ENCODE results near the gene MIB2.

MIB2 gene

DNA sequence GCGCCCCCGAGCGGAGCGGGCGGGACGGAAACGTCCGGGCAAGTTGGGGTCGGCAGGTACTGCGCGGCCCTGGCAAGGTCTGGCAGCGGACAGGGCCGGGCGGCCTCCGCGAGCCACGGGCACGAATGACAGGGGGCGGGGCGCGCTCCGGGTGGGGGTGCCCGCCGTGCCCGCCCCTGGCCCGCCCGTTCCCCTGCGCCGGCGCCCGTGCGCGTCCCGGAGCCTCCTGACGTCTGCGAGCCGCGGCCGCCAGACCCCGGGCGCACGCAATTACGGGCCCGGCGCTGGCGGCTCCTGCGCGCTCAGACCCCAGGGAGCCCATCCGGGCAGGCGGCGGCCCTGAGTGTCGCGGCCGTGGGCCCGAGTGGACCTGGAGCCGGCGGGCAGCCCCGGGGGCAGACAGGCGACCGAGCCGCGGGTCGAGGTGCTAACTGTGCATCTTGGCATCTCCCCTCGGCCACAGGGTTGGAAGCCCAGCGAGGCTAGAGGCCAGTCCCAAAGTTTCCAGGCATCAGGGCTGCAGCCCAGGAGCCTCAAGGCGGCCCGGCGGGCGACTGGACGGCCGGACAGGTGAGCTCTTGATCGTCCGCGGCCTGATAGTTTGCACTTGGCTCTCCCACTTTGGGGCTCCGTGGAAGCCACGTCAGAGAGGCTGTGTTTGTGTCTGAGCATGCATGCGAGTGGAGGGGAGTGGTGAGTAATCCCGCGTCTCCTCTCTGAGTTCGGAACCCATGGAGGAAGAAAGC is 918 bp downstream of the MIB2 start:
- DNase-seq, result peak; percentile 62

DNA sequence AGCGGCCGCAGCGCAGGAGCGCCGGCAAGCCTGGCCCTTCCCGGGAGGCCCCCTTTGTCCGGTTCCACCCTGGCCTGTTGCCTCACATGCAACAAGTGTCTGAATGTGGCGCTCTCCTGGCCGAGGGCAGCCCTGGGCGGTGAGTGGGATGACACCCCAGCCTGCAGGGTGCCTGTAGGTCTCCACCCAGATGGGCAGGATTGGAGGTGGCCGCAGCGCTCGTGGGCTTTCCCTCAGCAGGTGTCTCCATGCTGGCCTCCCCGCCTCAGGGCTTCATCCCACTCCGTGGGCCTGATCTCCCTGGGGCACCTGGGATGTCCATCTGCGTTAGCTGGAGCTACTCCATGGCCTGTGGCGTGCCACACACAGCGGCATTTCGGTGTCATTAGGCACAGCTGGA is 1.5 kb downstream of the MIB2 start:
- no peak for DNase-seq

DNA sequence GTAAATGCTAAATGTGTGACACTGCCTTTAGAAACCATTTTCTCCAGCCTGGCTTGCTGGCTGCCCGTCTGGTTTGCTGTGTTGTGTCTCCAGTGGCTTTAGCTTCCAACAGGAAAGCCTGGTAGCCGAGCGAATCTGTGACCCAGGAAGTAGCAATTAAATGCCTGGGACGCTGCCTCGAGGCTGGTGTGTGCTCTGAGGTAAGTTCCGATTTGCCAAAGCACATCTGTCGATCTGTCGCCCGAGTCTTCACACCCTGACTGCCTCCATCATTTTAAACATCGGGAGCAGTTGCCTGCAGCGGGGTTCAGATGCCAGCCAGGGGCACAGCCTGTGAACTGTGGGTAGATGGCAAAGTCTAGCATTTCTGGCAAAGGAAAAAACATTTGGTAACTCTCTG is 2.2 kb downstream of the MIB2 start:
- DNase-seq, result no peak

DNA sequence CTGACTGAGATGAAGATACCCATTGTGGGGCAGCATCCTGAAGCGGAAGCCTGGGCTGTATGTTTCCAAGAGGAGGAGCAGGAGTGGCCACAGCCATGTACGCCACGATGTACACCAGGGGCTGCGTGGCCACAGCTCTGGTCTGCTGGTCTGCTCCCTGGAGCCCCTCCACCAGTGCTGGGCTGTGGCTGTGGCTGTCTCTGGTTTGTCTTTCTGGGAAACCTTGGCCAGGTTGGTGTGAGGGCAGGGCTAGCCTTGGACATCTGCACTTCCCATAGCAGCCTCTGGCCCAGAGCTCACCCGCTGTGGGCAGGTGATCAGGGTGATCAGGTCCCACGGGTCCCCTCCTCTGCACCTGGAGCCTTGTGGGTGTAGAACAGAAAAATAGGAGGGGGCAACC is 2.6 kb downstream of the MIB2 start:
- no peak for DNase-seq

DNA sequence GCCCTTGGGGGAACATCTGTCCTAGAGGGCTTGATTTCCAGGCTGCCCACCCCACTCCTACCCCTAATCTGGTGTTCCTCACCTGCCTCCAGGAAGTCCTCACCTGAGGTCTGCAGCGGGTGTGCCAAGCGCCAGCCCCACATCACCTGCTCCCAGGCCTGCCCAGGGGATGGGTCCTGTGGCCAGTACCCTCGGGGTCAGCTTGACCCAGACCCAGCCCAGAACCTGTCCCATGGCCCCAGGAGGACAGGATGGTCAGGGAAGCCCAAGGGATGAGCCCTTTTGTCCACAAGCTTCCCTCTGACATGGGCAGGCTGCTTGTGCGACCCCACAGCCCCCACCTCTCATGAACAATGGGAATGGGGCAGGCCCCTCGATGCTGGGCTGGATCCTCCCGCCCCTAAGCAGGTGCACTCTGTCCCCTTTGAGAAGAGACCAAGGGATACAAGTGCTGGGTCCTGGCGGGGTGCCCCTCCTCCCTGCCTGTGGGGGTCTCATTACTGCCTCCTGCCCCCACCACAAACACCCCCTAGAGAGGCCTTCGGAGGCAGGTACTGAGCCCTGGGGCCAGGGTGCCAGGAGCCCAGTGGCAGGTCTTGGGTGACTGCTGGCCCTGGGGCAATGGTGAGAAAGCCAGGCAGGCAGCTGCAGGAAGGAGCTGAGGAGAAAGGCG is 3.2 kb downstream of the MIB2 start:
- DNase-seq, result no peak

DNA sequence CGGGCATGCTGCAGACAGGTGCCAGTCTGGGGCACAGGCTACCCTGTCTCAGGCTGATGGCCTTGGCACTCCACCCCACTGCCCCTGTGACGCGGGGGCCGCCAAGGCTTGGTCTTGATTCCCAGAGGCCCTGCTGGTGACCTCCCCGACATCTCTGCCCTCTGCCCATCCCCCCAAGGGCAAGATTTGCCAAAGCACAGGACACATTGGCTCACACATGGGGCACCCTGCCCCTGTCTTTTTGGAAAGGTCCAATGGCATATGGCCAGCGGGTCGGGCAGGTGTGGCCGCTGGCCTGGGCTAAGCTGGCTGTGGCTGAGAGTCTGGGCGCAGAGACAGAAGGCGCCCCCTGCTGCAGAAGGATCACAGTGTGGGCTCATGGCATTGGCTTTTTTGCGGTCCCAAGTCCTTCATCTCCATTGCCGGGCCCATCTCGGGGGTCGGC is 4.6 kb downstream of the MIB2 start:
- DNase-seq, result peak; percentile 48

DNA sequence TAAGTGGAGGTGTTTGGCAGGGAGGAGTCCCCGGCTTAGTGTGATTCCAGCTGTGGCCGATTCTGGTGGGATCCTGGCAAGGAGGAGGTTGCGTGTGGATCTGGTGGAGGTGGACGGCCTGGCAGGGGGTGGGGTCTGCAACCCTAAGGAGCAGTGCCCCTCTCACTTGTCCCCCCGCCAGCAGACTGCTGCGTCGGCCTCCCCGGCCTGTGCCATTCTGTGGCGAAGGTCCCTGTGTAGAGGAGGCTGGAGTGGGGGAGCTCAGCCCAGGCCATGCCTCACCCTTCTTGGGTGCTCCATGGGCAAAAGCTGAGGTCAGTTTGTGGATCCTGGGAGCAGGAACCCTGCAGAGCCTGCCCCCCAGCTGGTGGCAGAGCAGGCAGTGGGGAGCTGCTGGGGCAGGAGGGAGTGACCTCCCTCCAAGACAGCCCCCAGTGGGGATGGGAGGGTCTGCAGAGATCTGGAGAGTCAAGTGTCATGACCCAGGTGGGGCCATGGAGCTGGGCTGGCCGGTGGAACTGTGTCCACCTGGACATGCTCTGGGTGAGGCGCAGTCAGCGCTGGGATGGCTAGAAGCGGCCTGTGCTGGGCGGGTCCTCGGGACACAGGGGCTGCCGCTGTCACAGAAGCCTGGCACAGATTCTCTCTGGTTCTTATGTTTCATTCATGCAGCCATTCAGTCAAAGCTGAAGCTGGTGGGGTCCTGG is 5.3 kb downstream of the MIB2 start:
- DNase-seq, result no peak

DNA sequence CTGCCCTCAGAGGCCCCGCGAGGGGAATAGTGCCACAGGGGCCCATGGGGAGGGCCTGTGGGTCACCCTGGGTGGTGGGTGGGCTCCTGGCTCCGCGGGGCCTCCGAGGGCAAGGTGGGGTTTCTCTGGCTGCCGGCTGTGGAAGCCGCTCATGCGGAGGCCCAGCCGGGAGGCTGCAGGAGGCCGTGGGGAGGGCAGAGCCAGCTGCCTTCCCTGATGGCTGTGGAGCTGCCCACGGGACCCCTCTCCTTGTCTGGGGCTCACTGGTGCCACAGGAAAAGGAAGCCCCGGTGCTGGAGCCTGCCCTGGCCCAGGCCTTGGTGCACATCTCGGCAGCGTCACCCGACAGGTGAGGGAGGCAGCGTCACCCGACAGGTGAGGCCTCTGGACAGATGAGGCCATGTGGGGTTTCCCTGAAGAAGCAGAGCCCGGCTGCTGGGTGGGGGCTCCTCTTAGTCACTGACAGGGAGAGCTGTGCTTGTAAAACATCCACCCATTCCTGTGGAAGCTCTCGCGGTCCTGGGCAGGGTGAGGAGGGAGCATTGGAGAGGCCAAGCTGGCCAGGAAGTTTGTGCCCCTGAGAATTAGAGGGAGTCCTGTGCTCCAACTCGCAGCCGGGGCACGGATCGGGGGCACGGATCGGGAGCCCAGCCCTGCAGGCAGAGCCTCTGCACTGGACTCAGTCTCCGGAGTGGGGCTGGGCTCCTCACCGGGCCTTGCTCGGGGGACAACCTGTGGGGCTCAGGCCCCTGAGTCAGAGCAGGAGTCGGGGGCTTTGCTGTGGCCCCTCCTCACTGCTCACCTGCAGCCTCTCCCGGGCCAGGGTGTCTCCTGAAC is 6.1 kb downstream of the MIB2 start:
- DNase-seq, result no peak

DNA sequence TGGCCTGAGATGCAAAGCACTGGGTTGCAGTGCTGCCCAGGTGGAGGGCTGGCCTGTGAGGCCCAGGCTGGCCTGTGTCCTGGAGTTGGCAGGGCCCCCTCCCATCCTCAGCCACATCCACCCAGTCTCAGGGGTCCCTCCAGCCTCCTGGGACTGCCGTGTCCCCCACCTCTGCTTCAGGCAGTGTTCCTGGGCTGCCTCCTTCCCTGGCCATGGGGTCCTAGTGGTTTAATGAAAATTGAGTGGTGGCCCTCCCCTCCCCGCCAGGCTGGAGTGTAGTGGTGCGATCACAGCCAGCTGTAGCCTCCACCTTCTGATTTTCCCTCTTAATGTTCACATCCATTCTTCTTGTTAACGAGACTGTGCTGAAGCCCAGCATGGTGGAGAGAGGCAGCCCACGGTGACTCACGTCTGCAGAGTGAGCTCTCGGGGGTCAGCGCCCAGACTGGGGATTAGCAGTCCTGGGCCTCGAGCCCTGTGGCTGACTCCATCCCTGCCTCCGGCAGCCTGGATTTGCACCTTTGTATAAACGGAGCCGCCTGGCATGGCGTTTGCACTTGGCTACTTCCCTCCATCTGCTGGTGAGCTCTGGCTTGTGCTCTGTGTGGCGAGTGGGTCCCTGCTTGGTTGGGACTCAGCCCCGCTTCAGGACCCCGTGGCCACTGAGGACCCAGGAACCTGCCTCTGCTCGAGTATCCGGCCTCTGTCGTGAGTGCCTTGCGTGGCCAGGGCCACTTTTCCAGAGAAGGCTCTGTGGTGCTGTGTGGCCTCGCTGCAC is 6.9 kb downstream of the MIB2 start:
- no peak for DNase-seq

DNA sequence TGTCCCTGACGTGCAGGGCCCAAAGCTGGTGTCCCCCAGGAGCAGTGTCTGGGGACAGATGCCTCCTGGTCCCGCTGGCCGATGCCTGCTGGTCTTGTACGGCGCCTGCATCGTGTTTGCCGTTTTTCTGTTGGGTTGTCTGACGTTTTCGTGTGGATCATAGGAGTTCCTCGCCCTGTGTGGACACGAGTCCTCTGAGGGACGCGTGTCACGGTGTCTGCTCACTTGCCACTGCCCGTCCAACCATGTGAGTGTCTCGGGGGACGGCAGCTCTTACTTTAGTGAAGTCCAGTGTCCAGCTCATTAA is 7.4 kb downstream of the MIB2 start:
- DNase-seq, result no peak

DNA sequence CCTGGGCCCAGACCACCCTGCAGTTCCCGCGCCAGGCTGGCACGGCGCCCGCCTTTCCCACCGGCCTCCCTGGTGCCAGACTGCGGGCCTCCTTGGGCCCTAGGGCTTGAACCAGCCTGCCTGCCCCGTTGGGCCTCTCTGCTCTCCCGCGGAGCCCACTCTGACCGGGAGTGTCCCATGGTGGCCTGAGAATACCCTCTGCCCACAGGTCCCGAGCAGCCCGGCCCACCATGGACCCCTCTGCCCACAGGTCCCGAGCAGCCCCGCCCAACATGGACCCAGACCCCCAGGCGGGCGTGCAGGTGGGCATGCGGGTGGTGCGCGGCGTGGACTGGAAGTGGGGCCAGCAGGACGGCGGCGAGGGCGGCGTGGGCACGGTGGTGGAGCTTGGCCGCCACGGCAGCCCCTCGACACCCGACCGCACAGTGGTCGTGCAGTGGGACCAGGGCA is 7.9 kb downstream of the MIB2 start:
- no peak for DNase-seq

DNA sequence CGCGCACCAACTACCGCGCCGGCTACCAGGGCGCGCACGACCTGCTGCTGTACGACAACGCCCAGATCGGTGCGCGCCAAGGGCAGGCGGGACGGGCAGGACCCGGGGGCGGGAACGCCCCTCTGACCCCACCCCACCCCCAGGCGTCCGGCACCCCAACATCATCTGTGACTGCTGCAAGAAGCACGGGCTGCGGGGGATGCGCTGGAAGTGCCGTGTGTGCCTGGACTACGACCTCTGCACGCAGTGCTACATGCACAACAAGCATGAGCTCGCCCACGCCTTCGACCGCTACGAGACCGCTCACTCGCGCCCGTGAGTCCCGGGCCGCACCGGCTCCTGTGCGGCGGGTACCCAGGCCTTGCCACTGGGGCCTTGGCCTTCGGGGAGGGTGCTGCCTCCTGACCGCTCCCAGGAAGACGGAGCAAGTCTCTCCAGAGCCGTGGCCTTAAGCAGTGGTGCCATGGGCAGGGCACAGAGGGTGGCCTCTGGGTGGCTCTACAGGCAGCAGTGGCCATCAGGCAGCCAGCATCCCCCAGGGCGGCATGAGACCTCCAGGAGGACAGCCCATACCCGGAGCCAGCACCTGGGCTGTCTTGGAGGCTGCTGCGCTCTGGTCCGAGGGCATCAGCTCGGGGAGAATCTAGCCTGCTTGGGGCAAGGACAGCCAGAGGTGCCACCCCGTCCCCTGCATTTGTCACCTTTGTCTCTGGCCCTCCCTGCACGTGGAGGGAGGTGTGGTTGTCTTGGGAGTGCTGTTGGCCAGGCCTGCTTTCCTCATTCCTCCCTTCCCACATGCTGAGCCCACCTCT is 8.5 kb downstream of the MIB2 start:
- no peak for DNase-seq

DNA sequence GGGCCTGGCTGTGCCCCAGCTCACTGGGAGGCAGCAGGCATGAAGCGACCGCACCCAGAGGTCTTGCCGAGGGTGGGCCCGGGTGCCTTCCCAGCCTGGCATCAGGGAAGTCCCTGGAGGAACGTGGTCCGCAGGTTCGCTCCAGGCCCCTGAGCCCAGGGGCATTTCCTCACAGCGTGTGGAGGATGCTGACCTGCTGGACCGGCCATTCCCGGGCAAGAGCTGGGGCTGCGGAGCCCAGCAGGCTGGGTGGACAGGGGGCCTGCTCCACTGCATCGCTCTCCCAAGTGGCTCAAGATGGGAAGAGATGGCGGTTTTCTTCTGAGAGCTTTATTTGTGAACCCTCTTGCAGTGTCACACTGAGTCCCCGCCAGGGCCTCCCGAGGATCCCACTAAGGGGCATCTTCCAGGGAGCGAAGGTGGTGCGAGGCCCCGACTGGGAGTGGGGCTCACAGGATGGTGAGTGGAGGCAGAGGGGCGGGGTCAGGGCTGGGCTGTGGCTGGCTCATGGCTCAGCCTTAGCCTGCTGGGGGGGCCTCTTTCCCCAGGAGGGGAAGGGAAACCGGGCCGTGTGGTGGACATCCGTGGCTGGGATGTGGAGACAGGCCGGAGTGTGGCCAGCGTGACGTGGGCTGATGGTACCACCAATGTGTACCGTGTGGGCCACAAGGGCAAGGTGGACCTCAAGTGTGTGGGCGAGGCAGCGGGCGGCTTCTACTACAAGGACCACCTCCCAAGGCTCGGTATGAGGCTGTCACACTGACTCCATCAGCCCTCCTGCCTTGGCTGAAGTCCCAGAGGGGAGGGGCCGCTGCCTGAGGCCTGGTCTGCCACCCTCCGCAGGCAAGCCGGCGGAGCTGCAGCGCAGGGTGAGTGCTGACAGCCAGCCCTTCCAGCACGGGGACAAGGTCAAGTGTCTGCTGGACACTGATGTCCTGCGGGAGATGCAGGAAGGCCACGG is 9.4 kb downstream of the MIB2 start:
- peak; percentile 50 for DNase-seq

DNA sequence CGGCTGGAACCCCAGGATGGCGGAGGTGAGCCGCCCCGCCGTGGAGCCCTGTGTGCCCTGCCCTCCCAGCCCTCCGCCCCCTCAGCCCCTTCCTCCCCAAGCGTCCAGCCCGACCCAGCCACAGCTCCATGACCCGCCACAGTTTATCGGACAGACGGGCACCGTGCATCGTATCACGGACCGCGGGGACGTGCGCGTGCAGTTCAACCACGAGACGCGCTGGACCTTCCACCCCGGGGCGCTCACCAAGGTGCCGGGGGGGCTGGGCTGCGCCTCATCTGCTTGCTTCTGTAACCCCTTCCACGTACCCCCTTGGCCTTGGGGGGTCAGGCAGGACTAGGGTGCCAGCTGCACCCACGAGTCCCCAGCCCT is 10.1 kb downstream of the MIB2 start:
- no peak for DNase-seq

DNA sequence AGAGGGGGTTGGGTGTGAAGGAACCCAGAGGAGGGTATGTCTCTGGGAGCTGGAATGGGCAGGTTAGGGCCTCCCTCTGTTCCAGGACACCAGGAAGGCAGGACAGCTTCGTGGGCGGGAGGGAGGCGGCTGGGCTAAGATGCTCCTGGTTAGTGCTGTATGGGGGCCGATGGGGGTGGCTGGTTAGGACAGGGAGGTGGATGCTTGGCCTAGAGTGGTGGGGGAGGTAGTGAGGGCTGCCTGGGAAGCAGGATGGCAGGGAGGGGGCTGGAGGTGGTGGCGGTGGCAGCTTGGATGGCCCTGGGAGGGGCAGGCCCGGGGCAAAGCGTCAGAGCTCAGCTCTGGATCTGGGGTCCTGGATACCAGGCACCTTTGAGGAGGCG is 10.5 kb downstream of the MIB2 start:
- DNase-seq, result no peak

DNA sequence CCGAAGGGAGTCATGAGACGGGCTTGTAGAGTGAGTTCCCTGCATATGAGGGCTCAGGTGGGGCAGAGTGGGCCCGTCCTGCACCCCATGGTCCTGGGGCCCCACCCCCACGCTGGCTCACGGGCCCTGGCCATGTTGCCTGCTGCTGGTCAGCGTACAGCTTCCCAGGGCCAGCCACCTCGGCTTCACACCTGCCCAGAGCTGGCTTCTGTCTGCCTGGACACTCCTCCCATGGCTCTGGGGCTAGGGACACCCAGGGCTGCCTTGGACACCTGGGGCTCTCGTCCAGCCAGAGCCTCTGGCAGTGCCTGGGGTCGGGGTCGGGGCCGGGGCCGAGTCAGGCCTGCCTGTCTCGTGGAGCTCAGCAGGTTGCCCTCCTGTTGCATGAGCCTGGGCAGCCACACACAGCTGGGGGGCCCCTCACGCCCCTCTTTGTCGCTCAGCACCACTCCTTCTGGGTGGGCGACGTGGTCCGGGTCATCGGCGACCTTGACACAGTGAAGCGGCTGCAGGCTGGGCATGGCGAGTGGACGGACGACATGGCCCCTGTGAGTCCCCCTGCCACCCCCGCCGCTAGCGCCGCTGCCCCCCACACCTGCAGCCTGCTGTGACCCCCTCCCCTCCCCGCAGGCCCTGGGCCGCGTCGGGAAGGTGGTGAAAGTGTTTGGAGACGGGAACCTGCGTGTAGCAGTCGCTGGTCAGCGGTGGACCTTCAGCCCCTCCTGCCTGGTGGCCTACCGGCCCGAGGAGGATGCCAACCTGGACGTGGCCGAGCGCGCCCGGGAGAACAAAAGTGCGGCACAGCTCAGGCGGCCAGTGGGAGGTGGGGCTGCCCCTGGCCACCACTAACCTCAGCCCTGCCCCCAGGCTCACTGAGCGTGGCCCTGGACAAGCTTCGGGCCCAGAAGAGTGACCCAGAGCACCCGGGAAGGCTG is 11.2 kb downstream of the MIB2 start:
- no peak for DNase-seq

DNA sequence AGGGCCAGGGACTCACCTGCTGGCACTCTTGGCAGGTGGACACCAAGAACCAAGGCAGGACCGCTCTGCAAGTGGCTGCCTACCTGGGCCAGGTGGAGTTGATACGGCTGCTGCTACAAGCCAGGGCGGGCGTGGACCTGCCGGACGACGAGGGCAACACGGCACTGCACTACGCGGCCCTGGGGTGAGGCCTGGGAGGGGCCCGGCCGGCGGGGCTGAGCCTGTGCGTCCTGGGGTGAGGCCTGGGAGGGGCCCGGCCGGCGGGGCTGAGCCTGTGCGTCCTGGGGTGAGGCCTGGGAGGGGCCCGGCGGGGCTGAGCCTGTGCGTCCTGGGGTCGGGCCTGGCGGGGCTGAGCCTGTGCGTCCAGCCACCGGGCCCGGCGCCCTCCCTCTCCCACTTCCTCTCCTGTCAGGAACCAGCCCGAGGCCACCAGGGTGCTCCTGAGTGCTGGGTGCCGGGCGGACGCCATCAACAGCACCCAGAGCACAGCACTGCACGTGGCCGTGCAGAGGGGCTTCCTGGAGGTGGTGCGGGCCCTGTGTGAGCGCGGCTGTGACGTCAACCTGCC is 12.0 kb downstream of the MIB2 start:
- DNase-seq, result peak; percentile 36

DNA sequence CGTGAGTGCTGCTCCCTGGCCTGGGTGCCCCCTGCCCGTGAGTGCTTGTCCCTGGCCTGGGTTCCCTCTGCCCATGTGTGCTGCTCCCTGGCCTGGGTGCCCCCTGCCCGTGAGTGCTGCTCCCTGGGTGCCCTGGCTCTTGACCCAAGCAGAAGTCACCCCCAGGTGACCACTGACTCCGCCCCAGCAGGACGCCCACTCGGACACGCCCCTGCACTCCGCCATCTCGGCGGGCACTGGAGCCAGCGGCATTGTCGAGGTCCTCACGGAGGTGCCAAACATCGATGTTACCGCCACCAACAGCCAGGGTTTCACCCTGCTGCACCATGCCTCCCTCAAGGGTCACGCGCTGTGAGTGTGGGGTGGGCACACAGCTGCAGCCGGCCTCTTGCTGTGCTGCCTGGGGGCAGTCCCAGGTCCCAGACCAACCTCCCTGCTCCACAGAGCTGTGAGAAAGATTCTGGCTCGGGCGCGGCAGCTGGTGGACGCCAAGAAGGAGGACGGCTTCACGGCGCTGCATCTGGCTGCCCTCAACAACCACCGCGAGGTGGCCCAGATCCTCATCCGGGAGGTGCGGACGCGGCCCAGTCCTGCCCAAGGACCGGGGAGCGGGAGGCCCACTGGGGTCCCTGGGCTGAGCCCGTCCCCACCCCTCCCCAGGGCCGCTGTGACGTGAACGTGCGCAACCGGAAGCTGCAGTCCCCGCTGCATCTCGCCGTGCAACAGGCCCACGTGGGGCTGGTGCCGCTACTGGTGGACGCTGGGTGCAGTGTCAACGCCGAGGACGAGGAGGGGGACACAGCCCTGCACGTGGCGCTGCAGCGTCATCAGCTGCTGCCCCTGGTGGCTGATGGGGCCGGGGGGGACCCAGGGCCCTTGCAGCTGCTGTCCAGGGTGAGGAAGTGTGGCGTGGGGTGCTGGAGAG is 12.8 kb downstream of the MIB2 start:
- DNase-seq, result no peak

Data from hematopoietic multipotent progenitor cell treated with erythropoietin and hydrocortisone succinate and interleukin-3 and kit ligand, for 4 days (in vitro differentiated cells).